D721Med (cell line): ENCODE data around the gene FOXP1.

Experiments
- DNase-seq: peaks from one replicate; pipeline ENCODE4 v3.0.0; 2011; ENCODE audit warnings: low spot score; ENCODE audit not compliant: insufficient read length
- FAIRE-seq: peaks from 2 replicates; lab custom pipeline; 2011; peaks lifted over from hg19 to GRCh38; lab: Jason Lieb, UNC
- TF ChIP-seq, protein P1 (sequence below): IDR thresholded peaks from 2 replicates; pipeline ENCODE4 v1.5.1; 2012; ENCODE audit warnings: mild to moderate bottlenecking, control low read depth; ENCODE audit not compliant: insufficient read depth; ENCODE audit errors: missing control alignments

FOXP1 gene

DNA sequence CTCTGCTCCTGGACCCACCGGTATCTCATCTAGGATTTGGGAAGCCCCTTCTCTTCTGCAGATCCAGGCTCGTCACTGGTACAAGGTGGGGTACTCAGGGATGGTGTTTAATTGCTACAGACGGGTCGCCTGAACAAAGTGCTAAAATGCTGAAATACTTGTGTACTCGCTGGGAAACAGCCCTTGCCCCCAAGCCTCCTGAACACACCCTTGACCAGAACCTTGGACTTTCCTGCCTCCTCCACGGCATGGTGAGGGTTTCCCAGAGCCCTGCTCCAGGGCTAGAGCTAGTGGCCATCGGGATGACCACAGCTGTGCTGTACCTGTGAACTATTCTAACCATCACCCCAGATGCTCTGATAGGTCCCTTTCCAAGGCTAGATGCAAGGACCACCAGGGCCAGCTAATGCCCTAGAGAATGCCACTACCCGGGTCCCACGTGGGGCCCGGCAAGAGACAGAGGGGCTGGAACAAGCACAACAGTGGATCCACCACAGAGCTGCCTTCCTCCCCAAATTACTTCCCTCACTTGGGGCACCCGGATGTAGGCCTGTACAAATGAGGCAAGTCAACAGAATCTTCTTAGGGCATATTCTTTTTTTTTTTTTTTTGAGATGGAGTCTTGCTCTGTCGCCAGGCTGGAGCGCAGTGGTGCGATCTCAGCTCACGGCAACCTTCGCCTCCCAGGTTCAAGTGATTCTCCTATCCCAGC is 267.3 kb downstream of the FOXP1 start:
- TF ChIP-seq, protein P1, sequence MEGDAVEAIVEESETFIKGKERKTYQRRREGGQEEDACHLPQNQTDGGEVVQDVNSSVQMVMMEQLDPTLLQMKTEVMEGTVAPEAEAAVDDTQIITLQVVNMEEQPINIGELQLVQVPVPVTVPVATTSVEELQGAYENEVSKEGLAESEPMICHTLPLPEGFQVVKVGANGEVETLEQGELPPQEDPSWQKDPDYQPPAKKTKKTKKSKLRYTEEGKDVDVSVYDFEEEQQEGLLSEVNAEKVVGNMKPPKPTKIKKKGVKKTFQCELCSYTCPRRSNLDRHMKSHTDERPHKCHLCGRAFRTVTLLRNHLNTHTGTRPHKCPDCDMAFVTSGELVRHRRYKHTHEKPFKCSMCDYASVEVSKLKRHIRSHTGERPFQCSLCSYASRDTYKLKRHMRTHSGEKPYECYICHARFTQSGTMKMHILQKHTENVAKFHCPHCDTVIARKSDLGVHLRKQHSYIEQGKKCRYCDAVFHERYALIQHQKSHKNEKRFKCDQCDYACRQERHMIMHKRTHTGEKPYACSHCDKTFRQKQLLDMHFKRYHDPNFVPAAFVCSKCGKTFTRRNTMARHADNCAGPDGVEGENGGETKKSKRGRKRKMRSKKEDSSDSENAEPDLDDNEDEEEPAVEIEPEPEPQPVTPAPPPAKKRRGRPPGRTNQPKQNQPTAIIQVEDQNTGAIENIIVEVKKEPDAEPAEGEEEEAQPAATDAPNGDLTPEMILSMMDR, result no peak
- FAIRE-seq, result no peak
- DNase-seq, result no peak

DNA sequence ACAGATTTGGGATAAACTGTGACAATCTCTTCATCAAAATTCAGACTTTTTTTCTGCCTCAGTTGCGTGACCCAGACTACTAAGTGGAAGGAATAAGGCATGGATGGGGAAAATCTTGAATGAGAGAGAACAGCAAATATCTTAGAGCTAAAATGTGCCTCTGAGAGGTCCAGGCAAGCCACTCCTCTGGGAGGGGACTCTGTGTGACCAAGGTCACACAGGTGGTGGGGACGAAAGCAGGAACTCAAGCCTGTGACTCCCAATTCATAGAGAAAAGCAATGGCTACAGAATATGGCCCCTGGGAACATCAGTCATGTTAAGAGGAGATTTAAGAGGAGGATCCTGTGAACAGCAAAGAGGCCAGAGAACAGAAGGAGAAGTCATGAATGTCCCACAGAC is 268.1 kb downstream of the FOXP1 start:
- no peak for FAIRE-seq
- DNase-seq, result no peak
- TF ChIP-seq, protein P1, result no peak

DNA sequence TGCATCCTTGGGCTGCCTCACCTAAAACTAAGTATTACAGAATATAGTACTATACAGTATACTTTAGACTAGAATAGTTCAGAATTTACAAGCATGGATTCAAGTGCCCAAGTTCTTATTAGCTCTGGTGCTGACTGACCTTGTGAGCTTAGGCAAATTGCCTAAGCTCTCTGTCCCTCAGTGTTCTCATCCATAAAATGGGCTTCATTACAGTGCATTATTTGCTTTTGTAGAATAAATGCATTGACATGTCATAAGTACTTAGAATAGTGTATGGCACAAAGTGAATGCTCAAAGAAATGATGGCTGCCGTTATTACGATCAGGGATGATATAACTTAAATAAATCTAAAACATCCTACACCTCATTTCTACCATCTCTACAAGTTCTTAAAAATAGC is 269.7 kb downstream of the FOXP1 start:
- TF ChIP-seq, protein P1, result no peak
- DNase-seq, result no peak

DNA sequence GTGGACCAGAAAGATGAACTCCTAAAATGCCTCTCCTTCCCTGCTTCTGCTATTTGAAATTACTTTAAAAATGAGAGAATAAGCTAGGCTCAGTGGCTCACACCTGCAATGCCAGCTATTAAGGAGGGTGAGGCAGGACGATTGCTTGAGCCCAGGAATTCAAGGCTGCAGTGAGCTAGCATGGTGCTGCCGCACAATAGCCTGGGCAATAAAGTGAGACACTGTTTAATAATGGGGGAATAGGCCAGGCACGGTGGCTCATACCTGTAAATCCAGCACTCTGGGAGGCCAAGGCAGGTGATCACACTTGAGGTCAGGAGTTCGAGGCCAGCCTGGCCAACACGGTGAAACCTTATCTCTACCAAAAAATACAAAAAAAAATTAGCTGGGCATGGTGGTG is 271.1 kb downstream of the FOXP1 start:
- FAIRE-seq (no peak), DNase-seq (no peak)
- TF ChIP-seq, protein P1, result no peak

More for the DNA sequence above, 269.7 kb downstream of the FOXP1 start:
- no peak for FAIRE-seq

DNA sequence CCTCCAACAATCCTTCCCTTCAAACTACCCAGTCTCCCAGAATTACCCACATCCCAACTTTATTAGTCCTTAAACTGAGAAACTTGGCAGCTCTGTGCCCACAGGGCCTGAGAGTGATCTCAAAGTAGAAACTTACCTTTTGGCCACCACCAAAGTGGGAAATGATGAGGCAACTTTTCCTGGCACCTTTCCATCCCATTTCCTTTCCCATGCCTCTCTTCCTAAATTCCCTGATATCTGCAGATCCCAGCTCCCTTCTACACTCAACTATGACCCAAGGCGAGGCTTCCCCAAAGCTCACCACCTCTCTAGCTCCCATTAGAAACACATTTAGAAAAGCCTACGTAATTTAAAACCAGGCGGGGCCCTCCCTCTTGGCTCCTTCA is 271.9 kb downstream of the FOXP1 start:
- TF ChIP-seq, protein P1, result no peak
- DNase-seq, result no peak
- FAIRE-seq, result no peak

DNA sequence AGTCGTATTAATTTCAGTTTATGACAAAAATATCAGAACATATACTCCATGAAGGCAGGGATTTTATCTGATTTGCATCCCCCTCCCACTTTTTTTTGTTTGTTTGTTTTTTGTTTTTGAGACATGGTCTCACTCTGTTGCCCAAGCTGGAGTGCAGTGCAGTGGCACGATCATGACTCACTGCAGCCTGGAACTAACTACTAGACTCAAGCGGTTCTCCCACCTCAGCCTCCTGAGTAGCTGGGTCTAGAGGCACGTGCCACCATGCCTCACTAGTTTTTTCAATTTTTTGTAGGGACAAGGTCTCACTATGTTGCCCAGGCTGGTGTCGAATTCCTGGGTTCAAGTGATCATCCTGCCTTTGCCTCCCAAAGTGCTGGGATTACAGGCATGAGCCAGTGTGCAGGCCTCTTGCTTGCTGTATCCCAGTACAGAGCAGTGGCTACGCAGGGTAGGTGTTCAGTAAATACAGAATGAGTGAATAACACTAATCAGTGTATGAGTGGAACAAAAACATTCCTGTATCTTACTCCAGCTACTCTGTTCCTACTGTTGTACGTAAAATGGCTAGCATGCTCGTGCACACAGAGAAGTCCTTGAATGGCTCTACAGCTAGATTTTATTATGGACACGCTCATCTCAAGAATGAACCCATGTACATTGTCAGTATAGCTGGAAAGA is 272.4 kb downstream of the FOXP1 start:
- FAIRE-seq (no peak), DNase-seq (no peak)
- TF ChIP-seq, protein P1, result no peak

DNA sequence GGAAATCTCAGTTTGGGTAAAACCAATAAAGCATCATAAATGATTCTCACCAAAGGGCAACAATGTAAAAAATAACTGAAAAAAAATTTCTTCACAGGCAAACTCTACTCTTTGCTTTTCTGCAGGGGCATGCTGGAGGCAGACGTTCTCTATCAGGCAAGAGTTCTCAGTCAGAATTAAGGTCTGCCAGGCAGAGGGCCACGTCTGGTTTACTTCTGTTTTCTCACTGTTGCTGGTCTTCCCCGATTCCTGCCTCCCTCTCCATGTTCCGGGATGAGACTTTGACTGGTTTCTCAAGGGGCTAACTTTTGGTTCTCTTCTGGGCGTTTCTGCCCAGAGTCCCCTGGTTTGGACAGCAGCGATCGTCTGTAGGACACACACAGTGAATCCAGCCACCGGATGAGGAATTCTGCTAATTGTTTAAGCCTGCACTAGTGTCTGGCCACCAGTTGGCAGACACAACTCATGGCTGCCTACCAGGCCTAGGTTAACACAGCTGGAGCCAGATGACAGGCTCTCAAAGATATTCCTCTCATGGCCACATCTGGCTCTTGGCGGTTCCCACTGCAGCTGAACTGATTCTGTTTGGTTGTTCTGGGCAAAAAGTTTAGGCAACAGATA is 273.1 kb downstream of the FOXP1 start:
- no peak for FAIRE-seq
- DNase-seq, result no peak
- TF ChIP-seq, protein P1, result no peak
